Measurements from ENCODE around the gene MFSD6L.
A peak's percentile ranks its signal among the peaks of the same experiment; 100 is the strongest.
"Not testable (repeated sequence)": the region's sequence is repeated elsewhere in the genome, so short reads cannot be mapped to it uniquely, and the experiment has no call there.

Gene MFSD6L

GRCh38 chr17:8825802-8826201 is 26.6 kb upstream of the MFSD6L start:
- DNase-seq, result no peak

- DNase-seq, result no peak
Observed at GRCh38 chr17:8823279-8823678, 24.1 kb upstream of the MFSD6L start.

- no peak for DNase-seq
Observed at GRCh38 chr17:8822401-8823035, 23.4 kb upstream of the MFSD6L start.

- DNase-seq, result no peak
Observed at GRCh38 chr17:8821446-8822105, 22.4 kb upstream of the MFSD6L start.

- no peak for DNase-seq
Observed at GRCh38 chr17:8820311-8821010, 21.3 kb upstream of the MFSD6L start.

- DNase-seq, result no peak
Observed at GRCh38 chr17:8818654-8819330, 19.6 kb upstream of the MFSD6L start.

GRCh38 chr17:8818047-8818446 is 18.9 kb upstream of the MFSD6L start:
- DNase-seq, result no peak

GRCh38 chr17:8806926-8807550 is 7.9 kb upstream of the MFSD6L start:
- no peak for DNase-seq

- no peak for DNase-seq
Observed at GRCh38 chr17:8806253-8806925, 7.2 kb upstream of the MFSD6L start.

- not testable (repeated sequence) for DNase-seq
Observed at GRCh38 chr17:8805396-8805795, 6.2 kb upstream of the MFSD6L start.

- peak; percentile 7 for DNase-seq
Observed at GRCh38 chr17:8803531-8804420, 4.6 kb upstream of the MFSD6L start.

- no peak for DNase-seq
Observed at GRCh38 chr17:8801135-8801840, 2.1 kb upstream of the MFSD6L start.

GRCh38 chr17:8800656-8801055 is 1.5 kb upstream of the MFSD6L start:
- no peak for DNase-seq

- no peak for DNase-seq
Observed at GRCh38 chr17:8799570-8800212, 526 bp upstream of the MFSD6L start.

GRCh38 chr17:8798176-8798845 is 854 bp downstream of the MFSD6L start:
- no peak for DNase-seq

GRCh38 chr17:8797621-8798175 is 1.5 kb downstream of the MFSD6L start:
- DNase-seq, result no peak

- no peak for DNase-seq
Observed at GRCh38 chr17:8794636-8795035, 4.5 kb downstream of the MFSD6L start.

GRCh38 chr17:8793649-8794048 is 5.5 kb downstream of the MFSD6L start:
- no peak for DNase-seq

GRCh38 chr17:8792646-8793045 is 6.5 kb downstream of the MFSD6L start:
- no peak for DNase-seq

All from CD4-positive, alpha-beta T cell treated with Interleukin-6 for 4 hours (primary cell).